Heart left ventricle (tissue), 13 donors: Measurements from ENCODE around the gene PRSS36.

ENCODE experiments used
- POLR2A ChIP-seq, 2 donors: fragments of 450-650 bp; IDR thresholded peaks; one replicate each; pipeline ENCODE4 v1.6.1; 2017; ENCODE audit warnings: antibody characterized with exemption in 2 of 2, mild to moderate bottlenecking in 2 of 2, moderate library complexity in 2 of 2
- TF ChIP-seq, protein P1 (sequence below), 12 donors: fragments of 200-600 bp; sonication (generic) in 4 of 12; IDR thresholded peaks; one replicate each; pipeline versions ENCODE4 v1.5.0 to v1.8.0; 2018 to 2022; ENCODE audit warnings: antibody characterized with exemption in 12 of 12, mild to moderate bottlenecking in 5 of 12
- donor health status: ischemic (EF 13 %, LVEDD 7.1; RV severe dilation, severe dysfunction).
- donor health status: DM: no; HTN: yes; CAD: no.
- donor health status: DM: no; HTN: no; CAD: no.
- donor health status: ischemic (EF 25% LVEDD 6.9; RV normal size, moderate dysfunction).
- donor health status: ischemic (EF 25% LVEDD 5.7; RV mildly dilated, moderate dysfunction).
- donor health status: ischemic (EF 35%, LVEDD 5.7; RV mildly dilated, moderate dysfunction).
- donor health status: nonischemic (EF 11% LVEDD 7.7; RV severe dilation, severe dysfunction).
- donor health status: DM: yes; HTN: yes; CAD: no.
- donor health status: PGD.
- donor health status: ischemic (EF 29% LVEDD 5.4; RV normal size, mild dysfunction).
- donor health status: nonischemic (EF 23%, LVEDD 6.1; RV moderate dilation, normal function).

DNA sequence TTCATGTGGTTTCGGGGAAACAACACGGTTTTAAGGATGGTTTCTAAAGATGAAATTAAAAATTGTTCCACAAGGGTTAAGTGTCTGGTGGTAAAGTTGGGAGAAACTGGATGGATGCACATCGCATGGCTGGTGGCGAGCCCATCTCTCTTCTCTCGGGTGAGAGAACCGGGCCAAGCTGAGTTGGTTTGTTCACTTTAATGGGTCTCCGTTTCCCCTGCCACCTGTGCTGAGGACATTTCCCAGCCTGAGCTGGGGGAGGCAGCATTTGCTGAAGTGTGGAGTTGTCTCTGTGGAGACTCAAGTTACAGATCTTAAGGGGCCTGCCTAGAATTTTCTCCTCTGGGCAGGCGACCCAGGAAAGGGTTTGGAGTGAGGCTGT lies 37.9 kb upstream of the PRSS36 start:
- TF ChIP-seq, protein P1, sequence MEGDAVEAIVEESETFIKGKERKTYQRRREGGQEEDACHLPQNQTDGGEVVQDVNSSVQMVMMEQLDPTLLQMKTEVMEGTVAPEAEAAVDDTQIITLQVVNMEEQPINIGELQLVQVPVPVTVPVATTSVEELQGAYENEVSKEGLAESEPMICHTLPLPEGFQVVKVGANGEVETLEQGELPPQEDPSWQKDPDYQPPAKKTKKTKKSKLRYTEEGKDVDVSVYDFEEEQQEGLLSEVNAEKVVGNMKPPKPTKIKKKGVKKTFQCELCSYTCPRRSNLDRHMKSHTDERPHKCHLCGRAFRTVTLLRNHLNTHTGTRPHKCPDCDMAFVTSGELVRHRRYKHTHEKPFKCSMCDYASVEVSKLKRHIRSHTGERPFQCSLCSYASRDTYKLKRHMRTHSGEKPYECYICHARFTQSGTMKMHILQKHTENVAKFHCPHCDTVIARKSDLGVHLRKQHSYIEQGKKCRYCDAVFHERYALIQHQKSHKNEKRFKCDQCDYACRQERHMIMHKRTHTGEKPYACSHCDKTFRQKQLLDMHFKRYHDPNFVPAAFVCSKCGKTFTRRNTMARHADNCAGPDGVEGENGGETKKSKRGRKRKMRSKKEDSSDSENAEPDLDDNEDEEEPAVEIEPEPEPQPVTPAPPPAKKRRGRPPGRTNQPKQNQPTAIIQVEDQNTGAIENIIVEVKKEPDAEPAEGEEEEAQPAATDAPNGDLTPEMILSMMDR (IDR thresholded peaks at IDR 0.05) = no peak
- TF ChIP-seq POLR2A (IDR thresholded peaks at IDR 0.05) = no peak
